HG03108 (cell line): ENCODE measurements around the gene KRT39.
"Not testable (repeated sequence)": the region's sequence is repeated elsewhere in the genome, so short reads cannot be mapped to it uniquely, and the experiment has no call there.

ENCODE experiments used
- ATAC-seq: cut with Tn5 transposase; IDR thresholded peaks from one replicate; pipeline ENCODE4 v1.9.1; 2021; ENCODE audit warnings: moderate library complexity; ENCODE audit not compliant: unreplicated experiment

KRT39 gene

GRCh38 chr17:40966848-40967247 lies at the start of gene KRT39:
Gene KRT39 (minus strand): TSS chr17:40966948. CDS start chr17:40966856, 92 bp downstream.
- no peak for ATAC-seq

GRCh38 chr17:41015454-41015853 lies 48.7 kb upstream of the KRT39 start:
- no peak for ATAC-seq

- ATAC-seq, result no peak
These were observed 46.9 kb upstream of the KRT39 start for GRCh38 chr17:41013606-41014005.

GRCh38 chr17:41013181-41013580 lies 46.4 kb upstream of the KRT39 start:
- ATAC-seq, result no peak

- ATAC-seq, result no peak
These were observed 45.8 kb upstream of the KRT39 start for GRCh38 chr17:41012326-41013120.

GRCh38 chr17:41010441-41010840 lies 43.7 kb upstream of the KRT39 start:
- no peak for ATAC-seq

- no peak for ATAC-seq
These were observed 43.2 kb upstream of the KRT39 start for GRCh38 chr17:41009936-41010335.

GRCh38 chr17:41009301-41009760 lies 42.6 kb upstream of the KRT39 start:
- ATAC-seq, result no peak

- no peak for ATAC-seq
These were observed 42.1 kb upstream of the KRT39 start, which contains the start of gene KRTAP3-1 for GRCh38 chr17:41008811-41009210. Gene KRTAP3-1 (minus strand): TSS chr17:41009128. CDS start chr17:41009074, 54 bp downstream.

- ATAC-seq, result no peak
These were observed 37.6 kb upstream of the KRT39 start for GRCh38 chr17:41004397-41004796.

GRCh38 chr17:41003926-41004325 lies 37.2 kb upstream of the KRT39 start:
- no peak for ATAC-seq

GRCh38 chr17:41002814-41003213 lies 36.1 kb upstream of the KRT39 start:
- no peak for ATAC-seq

- ATAC-seq, result no peak
These were observed 35.0 kb upstream of the KRT39 start for GRCh38 chr17:41001795-41002194.

GRCh38 chr17:40999563-40999962 lies 32.8 kb upstream of the KRT39 start, which contains the start of gene KRTAP3-2:
Gene KRTAP3-2 (minus strand): TSS chr17:40999906. CDS start chr17:40999853, 53 bp downstream.
- ATAC-seq, result not testable (repeated sequence)

- ATAC-seq, result no peak
These were observed 30.6 kb upstream of the KRT39 start for GRCh38 chr17:40997361-40997760.

GRCh38 chr17:40996829-40997228 lies 30.1 kb upstream of the KRT39 start:
- ATAC-seq, result no peak

GRCh38 chr17:40995116-40995515 lies 28.4 kb upstream of the KRT39 start:
- no peak for ATAC-seq

- ATAC-seq, result no peak
These were observed 27.1 kb upstream of the KRT39 start, which contains the start of gene KRTAP3-3 for GRCh38 chr17:40993839-40994238. Gene KRTAP3-3 (minus strand): TSS chr17:40994164. CDS start chr17:40994097, 67 bp downstream.

GRCh38 chr17:40993084-40993483 lies 26.3 kb upstream of the KRT39 start:
- ATAC-seq, result no peak

GRCh38 chr17:40992666-40993065 lies 25.9 kb upstream of the KRT39 start:
- no peak for ATAC-seq

GRCh38 chr17:40986920-40987319 lies 20.2 kb upstream of the KRT39 start:
- no peak for ATAC-seq

GRCh38 chr17:40984226-40984625 lies 17.5 kb upstream of the KRT39 start, which contains the start of gene KRT40:
Gene KRT40 (minus strand): TSS chr17:40984326. CDS start chr17:40984273, 53 bp downstream.
- ATAC-seq, result no peak
